ENCODE data around the gene ZNF587. TPM values are rescaled to one million over a fixed set of nuclear protein-coding genes. Genes with fewer than 3 reads are reported as not detected.
"Not testable (repeated sequence)": the region's sequence is repeated elsewhere in the genome, so short reads cannot be mapped to it uniquely, and the experiment has no call there.

Gene ZNF587
- total and polyA plus RNA-seq, 4 donors: 6.7 to 44.4 (median 15.8) TPM

GRCh38 chr19:57862351-57862750 is 12.7 kb downstream of the ZNF587 start:
- peaks cover 0 to 50% (median 5%) of the 10 kb centered on the region in 4 donors for H3K9me3 ChIP-seq (ENCODE audit: control insufficient read depth in 4 of 4, insufficient read depth in 3 of 4, low read length in 3 of 4)
- not testable (repeated sequence) for H3K4me1 ChIP-seq (ENCODE audit: control insufficient read depth in 5 of 5, insufficient read depth in 5 of 5, low read length in 5 of 5); ATAC-seq (ENCODE audit: insufficient read depth, low FRiP score); H3K27me3 ChIP-seq (ENCODE audit: control insufficient read depth in 3 of 3, insufficient read depth in 3 of 3, low read length in 2 of 3); H3K9ac ChIP-seq (ENCODE audit: insufficient read depth in 1 of 2, low read length in 2 of 2); H3K4me3 ChIP-seq; H3K27ac ChIP-seq (ENCODE audit: low read depth in 1 of 2, low read length in 1 of 2); DNase-seq
- 70 to 90% methylated on average over 3 of the region's 3 CpGs for WGBS, 2 donors
- H3K36me3 ChIP-seq (ENCODE audit: control insufficient read depth in 4 of 4, insufficient read depth in 4 of 4, low read length in 4 of 4): peaks cover 35 to 75% (median 50%) of the 10 kb centered on the region in 4 donors

- ATAC-seq (ENCODE audit: insufficient read depth, low FRiP score): no peak
- H3K4me3 ChIP-seq: no peak overlapping the region
- no peak for TF ChIP-seq CTCF (IDR thresholded peaks at IDR 0.05; ENCODE audit: control extremely low read depth, extremely low read depth)
- H3K9ac ChIP-seq (ENCODE audit: insufficient read depth in 1 of 2, low read length in 2 of 2): no peak overlapping the region
- H3K27me3 ChIP-seq (ENCODE audit: control insufficient read depth in 3 of 3, insufficient read depth in 3 of 3, low read length in 2 of 3): no peaks in the 10 kb centered on the region
- H3K27ac ChIP-seq (ENCODE audit: low read depth in 1 of 2, low read length in 1 of 2): no peak overlapping the region
- no peak for DNase-seq
- peaks cover under 1 to 46% (median 26%) of the 10 kb centered on the region in 4 donors for H3K9me3 ChIP-seq (ENCODE audit: control insufficient read depth in 4 of 4, insufficient read depth in 3 of 4, low read length in 3 of 4)
- peaks cover 17 to 52% (median 45%) of the 10 kb centered on the region in 4 donors for H3K36me3 ChIP-seq (ENCODE audit: control insufficient read depth in 4 of 4, insufficient read depth in 4 of 4, low read length in 4 of 4)
- WGBS, 2 donors: 96% methylated on average over 7 of the region's 7 CpGs
- H3K4me1 ChIP-seq (ENCODE audit: control insufficient read depth in 5 of 5, insufficient read depth in 5 of 5, low read length in 5 of 5): no peaks in the 10 kb centered on the region
Measured at GRCh38 chr19:57867868-57868492, 18.3 kb downstream of the ZNF587 start.

- H3K4me3 ChIP-seq; H3K27ac ChIP-seq (ENCODE audit: low read depth in 1 of 2, low read length in 1 of 2); H3K27me3 ChIP-seq (ENCODE audit: control insufficient read depth in 3 of 3, insufficient read depth in 3 of 3, low read length in 2 of 3); H3K9ac ChIP-seq (ENCODE audit: insufficient read depth in 1 of 2, low read length in 2 of 2); ATAC-seq (ENCODE audit: insufficient read depth, low FRiP score); H3K4me1 ChIP-seq (ENCODE audit: control insufficient read depth in 5 of 5, insufficient read depth in 5 of 5, low read length in 5 of 5); DNase-seq: not testable (repeated sequence)
- Histone ChIP-seq H3K36me3 (ENCODE audit: control insufficient read depth in 4 of 4, insufficient read depth in 4 of 4, low read length in 4 of 4) (peaks cover 15 to 48% (median 45%) of the 10 kb centered on the region in 4 donors), H3K9me3 (ENCODE audit: control insufficient read depth in 4 of 4, insufficient read depth in 3 of 4, low read length in 3 of 4) (peaks cover 9 to 48% (median 36%) of the 10 kb centered on the region in 4 donors)
- WGBS, 2 donors: 98 to 100% methylated on average over 5 to 6 of the region's 6 CpGs
Measured at GRCh38 chr19:57869655-57870054, 20.0 kb downstream of the ZNF587 start.

- peaks cover 9 to 50% (median 37%) of the 10 kb centered on the region in 4 donors for H3K9me3 ChIP-seq (ENCODE audit: control insufficient read depth in 4 of 4, insufficient read depth in 3 of 4, low read length in 3 of 4)
- no peaks in the 10 kb centered on the region for H3K27me3 ChIP-seq (ENCODE audit: control insufficient read depth in 3 of 3, insufficient read depth in 3 of 3, low read length in 2 of 3)
- ATAC-seq (ENCODE audit: insufficient read depth, low FRiP score): no peak
- H3K4me3 ChIP-seq: no peak overlapping the region
- 96 to 98% methylated on average over 2 of the region's 2 CpGs for WGBS, 2 donors
- no peak overlapping the region for H3K27ac ChIP-seq (ENCODE audit: low read depth in 1 of 2, low read length in 1 of 2)
- TF ChIP-seq CTCF (IDR thresholded peaks at IDR 0.05; ENCODE audit: control extremely low read depth, extremely low read depth): no peak
- no peak for DNase-seq
- no peak overlapping the region for H3K9ac ChIP-seq (ENCODE audit: insufficient read depth in 1 of 2, low read length in 2 of 2)
- H3K36me3 ChIP-seq (ENCODE audit: control insufficient read depth in 4 of 4, insufficient read depth in 4 of 4, low read length in 4 of 4): peaks cover 15 to 48% (median 43%) of the 10 kb centered on the region in 4 donors
- H3K4me1 ChIP-seq (ENCODE audit: control insufficient read depth in 5 of 5, insufficient read depth in 5 of 5, low read length in 5 of 5): no peaks in the 10 kb centered on the region
Measured at GRCh38 chr19:57870225-57870624, 20.6 kb downstream of the ZNF587 start.
